ENCODE results near the gene TRERF1. TPM values are rescaled to one million over a fixed set of nuclear protein-coding genes. Genes with fewer than 3 reads are reported as not detected.

Gene TRERF1
- total and polyA plus RNA-seq, 9 donors, result 5.1 to 13.8 (median 9.7) TPM

DNA sequence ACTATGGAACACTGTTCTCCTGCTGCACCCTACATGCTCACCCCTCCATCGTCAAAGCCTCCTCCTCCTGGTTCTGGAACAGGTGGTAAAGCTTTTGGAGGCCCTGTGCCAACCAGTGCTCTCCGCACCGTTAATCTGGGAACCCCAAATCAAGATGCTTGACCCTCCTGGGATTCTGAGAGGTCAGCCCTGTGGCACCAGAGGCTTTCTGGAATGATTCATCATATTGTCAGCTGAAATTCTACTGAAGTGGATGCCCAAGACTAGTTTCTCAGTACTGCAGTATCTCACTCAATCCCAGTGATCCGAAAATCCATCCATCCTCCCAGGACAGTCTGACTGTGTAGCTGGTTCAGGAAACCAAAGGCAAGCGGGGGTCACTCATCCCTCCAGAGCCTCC is 92.7 kb downstream of the TRERF1 start:
- DNase-seq, result no peak
- Histone ChIP-seq H3K27ac (ENCODE audit: low read length) (no peak overlapping the region), H3K4me1 (ENCODE audit: control insufficient read depth, insufficient read depth, low read length) (no peaks in the 10 kb centered on the region), H3K36me3 (ENCODE audit: control insufficient read depth, insufficient read depth, low read length) (peaks cover 10% of the 10 kb centered on the region), H3K4me3 (ENCODE audit: low read length) (no peak overlapping the region), H3K27me3 (ENCODE audit: control insufficient read depth, insufficient read depth, low read length) (no peaks in the 10 kb centered on the region), H3K9me3 (replicated peaks; ENCODE audit: control insufficient read depth, low read depth, low read length) (no peaks in the 10 kb centered on the region)
- 81% methylated on average over 3 of the region's 5 CpGs for WGBS (ENCODE audit: insufficient coverage)

GRCh38 chr6:42355416-42355815 is 96.3 kb downstream of the TRERF1 start:
- no CpG with 5 or more reads among the region's 3 CpGs for WGBS (ENCODE audit: insufficient coverage)

GRCh38 chr6:42354702-42355101 is 97.0 kb downstream of the TRERF1 start:
- no peak for DNase-seq
- Histone ChIP-seq H3K9me3 (replicated peaks; ENCODE audit: control insufficient read depth, low read depth, low read length) (no peaks in the 10 kb centered on the region), H3K27me3 (ENCODE audit: control insufficient read depth, insufficient read depth, low read length) (no peaks in the 10 kb centered on the region), H3K4me1 (ENCODE audit: control insufficient read depth, insufficient read depth, low read length) (no peaks in the 10 kb centered on the region), H3K36me3 (ENCODE audit: control insufficient read depth, insufficient read depth, low read length) (peaks cover 2% of the 10 kb centered on the region), H3K4me3 (ENCODE audit: low read length) (no peak overlapping the region), H3K27ac (ENCODE audit: low read length) (no peak overlapping the region)
- WGBS (ENCODE audit: insufficient coverage), result no CpG with 5 or more reads among the region's 1 CpG

More at GRCh38 chr6:42355416-42355815, 96.3 kb downstream of the TRERF1 start:
- Histone ChIP-seq H3K4me3 (ENCODE audit: low read length) (no peak overlapping the region), H3K27me3 (ENCODE audit: control insufficient read depth, insufficient read depth, low read length) (no peaks in the 10 kb centered on the region), H3K36me3 (ENCODE audit: control insufficient read depth, insufficient read depth, low read length) (peaks cover 2% of the 10 kb centered on the region), H3K27ac (ENCODE audit: low read length) (no peak overlapping the region), H3K4me1 (ENCODE audit: control insufficient read depth, insufficient read depth, low read length) (no peaks in the 10 kb centered on the region), H3K9me3 (replicated peaks; ENCODE audit: control insufficient read depth, low read depth, low read length) (no peaks in the 10 kb centered on the region)
- no peak for DNase-seq

GRCh38 chr6:42352856-42353564 is 98.7 kb downstream of the TRERF1 start:
- 93% methylated on average over 4 of the region's 12 CpGs for WGBS (ENCODE audit: insufficient coverage)
- DNase-seq, result no peak
- Histone ChIP-seq H3K4me3 (ENCODE audit: low read length) (no peak overlapping the region), H3K27ac (ENCODE audit: low read length) (no peak overlapping the region), H3K4me1 (ENCODE audit: control insufficient read depth, insufficient read depth, low read length) (no peaks in the 10 kb centered on the region), H3K36me3 (ENCODE audit: control insufficient read depth, insufficient read depth, low read length) (peaks cover 2% of the 10 kb centered on the region), H3K27me3 (ENCODE audit: control insufficient read depth, insufficient read depth, low read length) (no peaks in the 10 kb centered on the region), H3K9me3 (replicated peaks; ENCODE audit: control insufficient read depth, low read depth, low read length) (no peaks in the 10 kb centered on the region)

DNA sequence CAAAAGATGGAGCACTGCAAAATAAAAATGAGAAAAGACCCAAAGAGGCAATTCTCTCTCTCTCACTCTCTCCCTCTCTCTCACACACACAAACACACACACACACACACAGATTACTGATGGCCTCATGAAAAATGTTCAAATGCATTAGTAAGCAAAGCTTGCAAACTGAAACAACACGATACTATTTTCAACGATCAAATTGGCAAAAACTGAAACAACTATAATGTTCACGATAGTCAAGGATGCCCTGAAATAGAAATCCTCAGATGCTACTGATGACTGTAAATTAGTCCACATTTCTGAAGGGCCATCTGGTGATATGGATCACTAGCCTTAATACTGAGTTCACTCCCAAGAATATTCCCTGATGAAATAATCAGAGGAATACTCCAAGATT is 100.8 kb downstream of the TRERF1 start:
- H3K9me3 ChIP-seq (replicated peaks; ENCODE audit: control insufficient read depth, low read depth, low read length), result no peaks in the 10 kb centered on the region
- H3K27me3 ChIP-seq (ENCODE audit: control insufficient read depth, insufficient read depth, low read length), result no peaks in the 10 kb centered on the region
- H3K4me1 ChIP-seq (ENCODE audit: control insufficient read depth, insufficient read depth, low read length), result no peaks in the 10 kb centered on the region
- no peak overlapping the region for H3K27ac ChIP-seq (ENCODE audit: low read length)
- H3K4me3 ChIP-seq (ENCODE audit: low read length), result no peak overlapping the region
- WGBS (ENCODE audit: insufficient coverage), result no CpG with 5 or more reads among the region's 3 CpGs
- DNase-seq, result no peak
- H3K36me3 ChIP-seq (ENCODE audit: control insufficient read depth, insufficient read depth, low read length), result peaks cover 4% of the 10 kb centered on the region

DNA sequence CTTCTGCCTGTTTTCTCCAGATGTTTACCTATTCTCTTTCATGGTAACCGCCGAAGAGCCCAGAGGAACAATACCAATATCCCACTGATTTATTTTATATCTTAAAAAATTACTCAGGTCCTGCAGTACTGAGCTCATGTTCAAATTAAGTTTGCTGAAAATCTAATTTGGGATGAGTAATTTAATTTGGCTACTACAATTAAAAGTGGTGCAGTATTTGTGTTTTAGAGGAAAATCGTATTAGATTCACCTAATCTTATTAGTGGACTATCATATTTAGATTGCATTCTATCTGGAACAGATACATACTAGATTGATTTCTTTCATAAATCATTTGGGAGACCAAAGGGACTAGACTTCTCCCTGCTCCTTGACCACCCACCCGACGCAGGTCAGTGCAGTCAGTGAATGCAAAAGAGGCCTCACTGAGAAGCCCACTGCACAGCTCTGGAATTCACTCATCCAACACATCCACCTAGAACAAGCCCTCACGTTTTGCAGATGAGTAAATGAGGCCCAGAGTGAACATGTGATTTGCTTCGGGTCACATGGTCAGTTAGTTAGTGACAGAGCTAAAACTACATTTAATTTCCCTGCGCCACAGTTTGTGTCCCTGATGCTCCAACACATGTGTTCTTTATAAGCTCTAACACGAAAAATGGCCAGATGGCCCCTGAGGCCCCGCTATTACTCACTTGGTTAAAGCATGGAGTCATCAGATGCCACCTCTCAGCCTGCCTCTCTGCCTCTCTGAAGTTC is 101.8 kb downstream of the TRERF1 start:
- Histone ChIP-seq H3K27me3 (ENCODE audit: control insufficient read depth, insufficient read depth, low read length) (no peaks in the 10 kb centered on the region), H3K4me1 (ENCODE audit: control insufficient read depth, insufficient read depth, low read length) (no peaks in the 10 kb centered on the region), H3K36me3 (ENCODE audit: control insufficient read depth, insufficient read depth, low read length) (peaks cover 4% of the 10 kb centered on the region), H3K27ac (ENCODE audit: low read length) (no peak overlapping the region), H3K9me3 (replicated peaks; ENCODE audit: control insufficient read depth, low read depth, low read length) (no peaks in the 10 kb centered on the region), H3K4me3 (ENCODE audit: low read length) (no peak overlapping the region)
- 77% methylated on average over 4 of the region's 10 CpGs for WGBS (ENCODE audit: insufficient coverage)
- no peak for DNase-seq

- Histone ChIP-seq H3K9me3 (replicated peaks; ENCODE audit: control insufficient read depth, low read depth, low read length) (no peaks in the 10 kb centered on the region), H3K36me3 (ENCODE audit: control insufficient read depth, insufficient read depth, low read length) (peaks cover 8% of the 10 kb centered on the region), H3K27me3 (ENCODE audit: control insufficient read depth, insufficient read depth, low read length) (no peaks in the 10 kb centered on the region), H3K4me1 (ENCODE audit: control insufficient read depth, insufficient read depth, low read length) (no peaks in the 10 kb centered on the region), H3K4me3 (ENCODE audit: low read length) (no peak overlapping the region), H3K27ac (ENCODE audit: low read length) (no peak overlapping the region)
- WGBS (ENCODE audit: insufficient coverage), result 100% methylated on average over 3 of the region's 7 CpGs
- DNase-seq, result no peak
Measured at GRCh38 chr6:42347456-42347855, 104.3 kb downstream of the TRERF1 start.

DNA sequence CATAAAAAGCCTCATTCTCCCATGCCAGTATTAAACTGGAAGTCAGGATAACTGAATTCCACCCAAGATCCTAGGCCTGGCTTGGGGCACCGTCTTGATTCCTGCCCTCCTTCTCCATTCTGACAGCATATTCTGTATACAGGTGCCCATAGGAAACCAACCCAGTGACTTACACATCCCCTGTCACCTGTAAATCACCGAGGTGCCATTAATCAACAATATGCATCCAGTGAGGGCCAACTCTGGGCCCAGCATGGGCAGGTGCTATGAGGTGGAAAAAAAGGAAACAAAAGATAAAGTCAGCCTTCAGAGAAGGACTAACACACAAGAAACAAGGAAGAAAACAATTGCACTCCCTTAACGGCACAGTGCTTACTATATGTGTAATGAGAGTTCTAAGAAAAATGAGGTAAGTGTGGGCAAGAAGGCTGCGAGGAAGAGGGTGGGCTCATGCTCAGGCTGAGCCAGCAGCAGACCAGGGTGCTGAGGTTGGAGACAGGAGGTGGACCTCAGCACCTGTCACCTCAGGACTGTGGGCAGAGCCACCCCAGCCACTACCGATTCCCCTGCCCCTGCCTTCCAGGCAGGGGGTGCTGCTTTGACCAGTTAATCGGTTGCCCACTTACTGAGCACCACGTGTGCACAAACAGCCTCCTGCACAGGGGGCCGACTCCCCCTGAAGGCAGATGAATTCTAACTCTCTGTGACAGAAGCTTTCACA is 105.9 kb downstream of the TRERF1 start:
- Histone ChIP-seq H3K9me3 (replicated peaks; ENCODE audit: control insufficient read depth, low read depth, low read length) (no peaks in the 10 kb centered on the region), H3K27me3 (ENCODE audit: control insufficient read depth, insufficient read depth, low read length) (no peaks in the 10 kb centered on the region), H3K36me3 (ENCODE audit: control insufficient read depth, insufficient read depth, low read length) (peaks cover 8% of the 10 kb centered on the region), H3K27ac (ENCODE audit: low read length) (no peak overlapping the region), H3K4me1 (ENCODE audit: control insufficient read depth, insufficient read depth, low read length) (no peaks in the 10 kb centered on the region), H3K4me3 (ENCODE audit: low read length) (no peak overlapping the region)
- WGBS (ENCODE audit: insufficient coverage), result 79% methylated on average over 7 of the region's 8 CpGs
- no peak for DNase-seq

DNA sequence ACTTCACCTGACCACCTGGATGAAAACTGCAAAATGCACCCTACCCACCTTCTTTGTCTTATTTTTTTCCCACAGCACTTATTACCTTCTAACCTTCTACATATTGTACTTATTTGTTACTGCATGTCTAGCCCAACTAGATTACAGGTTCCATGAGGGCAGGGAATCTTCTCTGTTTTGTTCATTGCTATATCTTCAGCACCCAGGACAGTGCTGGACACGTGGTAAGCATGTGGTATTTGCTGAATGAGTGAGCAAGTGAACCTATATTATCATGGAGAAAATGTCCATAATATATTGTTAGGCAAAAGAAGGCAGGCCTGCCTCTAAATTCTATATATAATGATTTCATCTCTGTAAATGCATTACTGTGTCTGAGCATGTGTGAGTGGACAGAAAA is 107.0 kb downstream of the TRERF1 start:
- no peaks in the 10 kb centered on the region for H3K27me3 ChIP-seq (ENCODE audit: control insufficient read depth, insufficient read depth, low read length)
- DNase-seq, result no peak
- H3K36me3 ChIP-seq (ENCODE audit: control insufficient read depth, insufficient read depth, low read length), result peaks cover 8% of the 10 kb centered on the region
- no peak overlapping the region for H3K4me3 ChIP-seq (ENCODE audit: low read length)
- no CpG with 5 or more reads among the region's 1 CpG for WGBS (ENCODE audit: insufficient coverage)
- H3K9me3 ChIP-seq (replicated peaks; ENCODE audit: control insufficient read depth, low read depth, low read length), result no peaks in the 10 kb centered on the region
- H3K27ac ChIP-seq (ENCODE audit: low read length), result no peak overlapping the region
- H3K4me1 ChIP-seq (ENCODE audit: control insufficient read depth, insufficient read depth, low read length), result no peaks in the 10 kb centered on the region

Data from muscle of leg (tissue), 11 donors.